Karpas-422 (cell line): ENCODE data around the gene SOBP. TPM values are rescaled to one million over a fixed set of nuclear protein-coding genes. Genes with fewer than 3 reads are reported as not detected.

Experiments used
- total RNA-seq: library from RNA; depleted of rRNA; stranded (reverse); fragments of >200 nt; shearing (Covaris generic); gene quantifications from 2 replicates; pipeline ENCODE4 v1.2.3, GENCODE V29; 2014; ENCODE audit warnings: low replicate concordance; rRNA removed

The SOBP gene
- total RNA-seq, 1 experiment from 2014 or later = 17.8 TPM

Other genes starting within 250 kb of the SOBP start
- gene PDSS2, start 30.6 kb upstream of the SOBP start, total RNA-seq = 7.4 and 16.3 TPM in 2 replicates